Mucosa of rectum (tissue), 2 donors: ENCODE data around the gene GMFB.

ENCODE experiments used
- H3K27ac ChIP-seq, 2 donors: one replicate each; pipeline ENCODE4 v1.7.0; 2013; ENCODE audit warnings: inconsistent platforms in 2 of 2, low read depth in 2 of 2, low read length in 2 of 2
- H3K27me3 ChIP-seq, 2 donors: one replicate each; pipeline ENCODE4 v1.7.0; 2013; ENCODE audit warnings: low read length in 2 of 2; ENCODE audit not compliant: control insufficient read depth in 2 of 2, insufficient read depth in 2 of 2
- H3K36me3 ChIP-seq, 2 donors: one replicate each; pipeline ENCODE4 v1.7.0; 2013; ENCODE audit warnings: low read length in 2 of 2; ENCODE audit not compliant: control insufficient read depth in 2 of 2, insufficient read depth in 2 of 2
- H3K4me1 ChIP-seq, 2 donors: one replicate each; pipeline ENCODE4 v1.7.0; 2013; ENCODE audit warnings: low read length in 2 of 2, mild to moderate bottlenecking in 1 of 2; ENCODE audit not compliant: control insufficient read depth in 2 of 2, insufficient read depth in 2 of 2
- H3K4me3 ChIP-seq, 2 donors: one replicate each; pipeline ENCODE4 v1.7.0; 2013; ENCODE audit warnings: low read length in 2 of 2
- H3K9ac ChIP-seq, 2 donors: one replicate each; pipeline ENCODE4 v1.7.0; 2013; ENCODE audit warnings: low read length in 2 of 2, low read depth in 1 of 2, mild to moderate bottlenecking in 1 of 2
- H3K9me3 ChIP-seq, 2 donors: one replicate each; pipeline ENCODE4 v1.7.0; 2013; ENCODE audit warnings: low read length in 2 of 2; ENCODE audit not compliant: control insufficient read depth in 2 of 2
- donor health status: healthy.
- donor health status: Normal muscosa, but diverticular disease.

GMFB gene

DNA sequence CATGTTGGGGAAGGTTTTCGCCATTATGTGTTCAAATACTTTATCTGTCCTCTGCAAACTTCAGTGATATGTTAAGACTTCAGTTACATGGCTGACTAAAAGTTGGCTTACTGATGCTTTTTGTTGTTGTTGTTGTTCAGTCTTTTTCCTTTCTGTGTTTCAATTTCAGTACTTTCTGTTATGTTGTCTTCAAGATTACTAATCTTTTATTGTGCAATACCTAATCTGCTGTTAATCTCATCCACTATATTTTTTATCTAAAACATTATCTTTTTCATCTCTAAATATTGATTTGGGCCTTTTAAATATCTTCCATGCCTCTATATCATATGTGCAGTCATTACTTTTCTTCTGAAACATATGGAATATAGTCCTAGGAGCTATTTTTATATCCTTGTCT is 27.9 kb upstream of the GMFB start:
- Histone ChIP-seq H3K27me3 (no peaks in the 10 kb centered on the region), H3K9me3 (peaks cover 2 to 3% of the 10 kb centered on the region in 2 donors), H3K4me3 (no peak overlapping the region), H3K9ac (no peak overlapping the region), H3K4me1 (no peaks in the 10 kb centered on the region), H3K36me3 (no peaks in the 10 kb centered on the region), H3K27ac (no peak overlapping the region)

DNA sequence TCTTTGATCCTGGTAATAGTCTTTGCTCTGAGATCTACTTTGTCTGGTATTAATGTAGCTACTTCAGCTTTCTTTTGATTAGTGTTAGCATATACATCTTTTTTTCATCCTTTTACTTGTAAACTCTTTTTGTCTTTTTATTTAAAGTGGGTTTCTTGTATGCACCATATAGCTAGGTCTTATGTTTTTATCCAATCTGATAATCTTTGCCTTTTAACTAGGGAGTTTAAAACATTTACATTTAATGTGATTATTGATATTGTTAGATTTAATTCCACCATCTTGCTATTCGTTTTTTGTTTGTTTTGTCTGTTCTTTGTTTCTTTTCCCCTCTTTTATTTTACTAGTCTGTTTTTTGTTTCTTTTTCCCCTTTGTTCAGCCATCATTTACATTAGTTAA is 26.9 kb upstream of the GMFB start:
- peaks cover 3 to 5% of the 10 kb centered on the region in 2 donors for H3K4me1 ChIP-seq
- H3K27me3 ChIP-seq = no peaks in the 10 kb centered on the region
- H3K36me3 ChIP-seq = no peaks in the 10 kb centered on the region
- no peak overlapping the region for H3K9ac ChIP-seq
- H3K27ac ChIP-seq = no peak overlapping the region
- peaks cover 2 to 3% of the 10 kb centered on the region in 2 donors for H3K9me3 ChIP-seq
- no peak overlapping the region for H3K4me3 ChIP-seq

DNA sequence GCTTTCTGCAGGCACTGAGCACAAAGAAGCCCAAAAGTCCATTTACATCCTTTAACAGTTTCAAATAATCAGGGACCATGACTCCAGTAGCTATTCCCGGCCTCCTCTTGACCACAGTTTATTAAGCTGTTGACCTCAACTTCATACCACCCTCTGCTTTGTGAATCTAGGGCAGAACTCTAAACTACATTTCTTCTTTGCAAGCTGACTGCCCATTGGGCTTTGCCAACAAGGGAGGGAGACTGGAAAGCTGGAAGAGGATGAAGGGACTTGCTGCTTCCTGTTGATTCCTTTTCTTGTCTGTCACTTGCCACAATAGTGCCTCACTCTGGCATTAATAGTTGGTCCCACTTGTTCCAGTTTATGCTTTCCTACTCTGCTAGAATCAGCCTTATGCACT is 23.6 kb upstream of the GMFB start:
- no peak overlapping the region for H3K4me3 ChIP-seq
- H3K27me3 ChIP-seq = no peaks in the 10 kb centered on the region
- H3K4me1 ChIP-seq = peaks cover 7 to 12% of the 10 kb centered on the region in 2 donors
- no peak overlapping the region for H3K27ac ChIP-seq
- H3K9me3 ChIP-seq = peaks cover 2 to 3% of the 10 kb centered on the region in 2 donors
- H3K9ac ChIP-seq = no peak overlapping the region
- peaks cover 0 to 2% of the 10 kb centered on the region in 2 donors for H3K36me3 ChIP-seq

DNA sequence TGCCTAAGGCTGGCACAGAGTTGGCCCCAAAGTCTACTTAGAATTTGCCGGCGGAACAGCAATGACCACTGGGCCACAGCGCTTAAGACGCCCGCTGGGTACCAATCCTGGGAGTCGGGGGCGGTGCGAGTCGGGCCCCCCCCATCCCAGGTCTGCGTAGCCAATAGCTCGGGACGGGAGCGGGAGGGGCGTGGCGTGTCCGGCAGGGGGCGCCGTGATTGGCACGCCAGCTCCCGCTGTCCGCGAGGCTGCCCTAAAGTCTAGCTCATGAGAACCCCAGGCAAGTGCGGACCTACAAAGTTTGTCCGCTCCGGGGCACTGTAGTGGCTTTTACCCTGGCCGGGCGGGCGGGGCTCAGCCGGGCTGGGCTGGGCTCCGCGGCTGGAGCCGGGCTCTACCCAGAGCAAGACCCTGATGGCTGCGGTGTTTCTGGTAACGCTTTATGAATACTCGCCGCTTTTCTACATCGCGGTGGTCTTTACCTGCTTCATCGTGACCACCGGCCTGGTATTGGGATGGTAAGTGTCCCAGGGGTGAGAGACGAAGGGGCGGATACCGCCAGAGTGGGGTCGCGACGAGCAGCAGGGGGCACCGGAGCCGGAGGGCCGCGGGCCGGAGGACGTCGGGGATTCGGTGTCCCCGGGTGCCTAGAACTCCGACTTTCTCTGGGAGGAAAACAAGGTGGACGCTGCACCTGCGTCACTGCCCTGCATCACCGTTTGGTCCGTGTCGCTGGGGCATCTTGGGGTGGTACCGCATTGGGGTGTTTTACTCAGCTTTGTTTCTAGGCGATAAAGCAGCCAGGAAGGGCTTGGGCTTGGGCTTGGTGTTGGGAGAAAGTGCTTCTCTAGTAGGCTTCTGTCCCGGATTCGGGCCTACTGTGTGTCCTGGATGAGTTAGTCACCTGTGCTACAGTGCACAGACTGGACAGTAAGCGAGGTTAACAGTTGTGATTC is 21.0 kb upstream of the GMFB start, which contains the start of gene CGRRF1:
Gene CGRRF1 (plus strand): TSS at position 361 of the 956 bp plus-strand sequence. CDS start 54 bp downstream, at position 415.
- Histone ChIP-seq H3K36me3 (peaks cover 0 to 2% of the 10 kb centered on the region in 2 donors), H3K9ac (peak within 1 kb of the TSS; percentile 96 to 98), H3K9me3 (no peaks in the 10 kb centered on the region), H3K4me1 (peaks cover 7 to 12% of the 10 kb centered on the region in 2 donors), H3K27me3 (no peaks in the 10 kb centered on the region), H3K4me3 (peak within 1 kb of the TSS; percentile 99 to 100), H3K27ac (peak within 1 kb of the TSS; percentile 77 to 80)

DNA sequence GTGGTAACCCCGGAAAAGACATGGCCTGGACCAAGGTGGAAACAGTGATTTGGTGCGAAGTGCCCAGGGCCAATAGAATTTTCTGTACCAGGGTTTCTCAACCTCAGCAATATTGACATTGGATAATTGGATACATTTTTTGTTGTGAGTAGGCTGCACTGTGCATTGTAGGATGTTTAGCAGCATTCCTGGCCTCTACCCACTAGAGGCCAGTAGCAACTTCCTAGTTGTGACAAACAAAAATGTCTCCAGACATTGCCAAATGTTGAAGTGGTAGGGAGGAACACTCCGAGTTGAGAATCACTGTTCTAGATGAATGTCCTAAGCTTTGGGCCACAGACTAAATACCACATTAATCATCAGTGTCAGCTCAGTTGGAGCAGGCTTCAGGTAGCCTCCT is 14.7 kb upstream of the GMFB start:
- H3K27me3 ChIP-seq = no peaks in the 10 kb centered on the region
- no peak overlapping the region for H3K27ac ChIP-seq
- no peaks in the 10 kb centered on the region for H3K9me3 ChIP-seq
- H3K9ac ChIP-seq = no peak overlapping the region
- peaks cover 3 to 4% of the 10 kb centered on the region in 2 donors for H3K4me1 ChIP-seq
- no peak overlapping the region for H3K4me3 ChIP-seq
- H3K36me3 ChIP-seq = no peaks in the 10 kb centered on the region

DNA sequence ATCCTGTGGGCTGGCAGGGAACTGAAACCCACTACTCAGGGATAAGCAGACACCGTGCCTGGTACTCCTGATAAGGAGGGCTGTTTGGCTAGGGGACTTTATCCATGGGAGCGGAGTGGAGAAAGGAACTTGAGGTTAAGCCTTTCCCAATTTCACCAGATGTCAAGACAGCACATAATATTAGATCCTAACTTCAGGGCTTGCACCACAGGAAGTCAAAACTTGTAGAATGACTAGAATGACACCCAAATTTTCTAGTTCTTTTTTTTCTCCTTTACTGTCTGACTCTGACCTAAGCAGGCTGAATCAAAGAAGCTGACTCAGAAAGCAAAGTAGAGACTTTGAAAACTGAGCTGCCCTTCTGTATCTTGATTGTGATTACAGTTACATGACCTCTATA is 13.8 kb upstream of the GMFB start:
- Histone ChIP-seq H3K27ac (no peak overlapping the region), H3K4me3 (no peak overlapping the region), H3K36me3 (no peaks in the 10 kb centered on the region), H3K9me3 (no peaks in the 10 kb centered on the region), H3K4me1 (peaks cover 6 to 12% of the 10 kb centered on the region in 2 donors), H3K27me3 (no peaks in the 10 kb centered on the region), H3K9ac (no peak overlapping the region)

DNA sequence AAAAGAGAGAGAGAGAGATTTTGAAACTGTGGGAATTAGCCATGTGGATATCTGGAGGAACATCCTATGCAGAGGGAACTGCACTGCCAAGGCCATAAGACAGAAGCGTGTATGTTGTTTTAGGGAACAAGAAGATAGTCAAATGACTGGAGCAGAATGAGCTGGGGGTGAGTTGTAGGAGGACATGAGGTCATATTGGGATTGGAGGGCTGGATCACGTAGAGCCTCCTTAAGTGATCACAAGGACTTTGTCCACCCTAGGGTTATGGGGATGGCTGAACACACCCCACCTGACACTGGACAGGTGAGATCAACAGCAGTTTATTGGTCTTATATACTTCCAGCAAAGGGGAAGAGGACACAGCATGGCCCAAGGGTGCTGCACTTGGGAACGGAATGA is 12.7 kb upstream of the GMFB start:
- Histone ChIP-seq H3K9ac (no peak overlapping the region), H3K27ac (no peak overlapping the region), H3K4me3 (no peak overlapping the region), H3K27me3 (no peaks in the 10 kb centered on the region), H3K9me3 (no peaks in the 10 kb centered on the region), H3K4me1 (peaks cover 10 to 17% of the 10 kb centered on the region in 2 donors), H3K36me3 (no peaks in the 10 kb centered on the region)

DNA sequence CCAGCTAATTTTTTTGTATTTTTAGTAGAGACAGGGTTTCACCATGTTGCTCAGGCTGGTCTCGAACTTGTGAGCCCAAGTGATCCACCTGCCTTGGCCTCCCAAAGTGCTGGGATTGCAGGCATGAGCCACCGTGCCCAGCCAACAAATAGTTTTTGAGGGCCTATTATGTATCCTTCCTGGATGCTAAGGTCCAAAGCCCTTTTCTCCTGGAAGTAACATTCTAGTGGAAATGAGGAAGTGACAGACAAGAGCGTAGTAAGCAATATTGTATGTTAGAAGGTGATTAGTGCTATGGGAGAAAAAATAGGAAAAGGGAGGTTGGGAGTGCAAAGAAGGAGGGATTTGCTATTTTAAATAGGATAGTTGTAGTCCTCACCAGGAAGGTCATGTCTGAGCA is 12.0 kb upstream of the GMFB start:
- Histone ChIP-seq H3K4me3 (no peak overlapping the region), H3K4me1 (peaks cover 10 to 17% of the 10 kb centered on the region in 2 donors), H3K27me3 (no peaks in the 10 kb centered on the region), H3K36me3 (no peaks in the 10 kb centered on the region), H3K27ac (no peak overlapping the region), H3K9me3 (no peaks in the 10 kb centered on the region), H3K9ac (no peak overlapping the region)

DNA sequence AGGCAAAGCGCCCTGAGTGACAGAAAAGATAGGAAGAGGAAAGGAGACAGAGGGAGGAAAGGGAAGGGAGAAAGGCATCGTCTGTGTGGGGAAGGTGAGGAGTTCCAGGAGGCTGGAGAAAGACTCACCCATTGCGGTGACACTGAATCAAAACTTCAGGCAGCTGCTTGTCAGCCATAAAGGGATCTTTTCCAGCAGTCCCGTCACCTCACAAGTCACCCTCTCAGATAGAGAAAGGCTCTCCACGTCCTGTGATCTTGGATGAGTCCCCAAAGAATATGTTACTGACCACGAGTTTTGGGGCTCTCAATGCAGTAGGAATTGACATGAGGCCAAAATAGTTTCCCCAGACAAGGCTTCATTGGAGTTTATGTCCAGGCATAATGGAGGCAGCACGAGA is 9.8 kb upstream of the GMFB start:
- Histone ChIP-seq H3K36me3 (no peaks in the 10 kb centered on the region), H3K4me3 (no peak overlapping the region), H3K4me1 (peaks cover 10 to 17% of the 10 kb centered on the region in 2 donors), H3K27ac (no peak overlapping the region), H3K9me3 (no peaks in the 10 kb centered on the region), H3K27me3 (no peaks in the 10 kb centered on the region), H3K9ac (no peak overlapping the region)

DNA sequence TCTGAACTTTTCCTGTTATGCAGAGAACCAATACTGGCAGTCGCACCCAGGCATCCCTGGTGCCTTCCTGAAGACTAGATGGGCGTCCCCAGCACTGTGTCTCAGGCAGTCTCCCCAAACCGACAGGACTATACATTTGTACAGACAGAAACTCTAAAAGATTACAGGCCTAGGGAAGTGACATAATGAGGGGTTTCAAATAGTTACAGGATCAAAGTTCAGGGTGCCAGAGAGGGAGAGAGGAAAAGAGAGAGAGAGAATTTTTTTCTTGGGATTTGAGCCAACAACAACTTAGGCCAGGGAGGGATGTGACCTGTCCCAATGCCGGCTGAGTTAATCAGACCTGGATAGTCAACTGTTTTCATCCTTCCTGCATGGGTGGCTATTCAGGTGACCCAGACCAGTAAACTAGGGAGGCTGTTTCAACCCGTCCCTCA is 9.3 kb upstream of the GMFB start:
- H3K4me1 ChIP-seq = peaks cover 10 to 18% of the 10 kb centered on the region in 2 donors
- H3K27ac ChIP-seq = no peak overlapping the region
- H3K36me3 ChIP-seq = no peaks in the 10 kb centered on the region
- H3K27me3 ChIP-seq = no peaks in the 10 kb centered on the region
- no peak overlapping the region for H3K4me3 ChIP-seq
- H3K9me3 ChIP-seq = no peaks in the 10 kb centered on the region
- no peak overlapping the region for H3K9ac ChIP-seq
